Activated CD8-positive, alpha-beta memory T cell treated with anti-CD3 and anti-CD28 coated beads, Interleukin-2, amount 50 U/mL, for 24 hours (primary cell): ENCODE data around the gene FUT2.
"Not testable (repeated sequence)": the region's sequence is repeated elsewhere in the genome, so short reads cannot be mapped to it uniquely, and the experiment has no call there.

ENCODE experiments used
- DNase-seq: peaks from one replicate; pipeline ENCODE4 v3.0.0-alpha.2; 2020; ENCODE audit errors: extremely low read depth

The FUT2 gene

GRCh38 chr19:48695743-48696352, at the start of gene FUT2:
Gene FUT2, plus strand, starts transcription at chr19:48695971. Its CDS starts 6,986 bp downstream, at chr19:48702957.
- DNase-seq, result no peak

- peak; percentile 76 for DNase-seq
Observed at GRCh38 chr19:48646001-48646721, 49.6 kb upstream of the FUT2 start, which contains the start of gene CA11. Gene CA11, minus strand, starts transcription at chr19:48646187. Its CDS starts 555 bp downstream, at chr19:48645632.

GRCh38 chr19:48646722-48647216, 49.0 kb upstream of the FUT2 start:
- no peak for DNase-seq

GRCh38 chr19:48648134-48648533, 47.6 kb upstream of the FUT2 start:
- DNase-seq, result no peak

- no peak for DNase-seq
Observed at GRCh38 chr19:48650974-48651682, 44.6 kb upstream of the FUT2 start.

GRCh38 chr19:48651683-48652048, 44.1 kb upstream of the FUT2 start:
- DNase-seq, result no peak

GRCh38 chr19:48654299-48655059, 41.3 kb upstream of the FUT2 start:
- DNase-seq, result no peak

GRCh38 chr19:48656840-48657474, 38.8 kb upstream of the FUT2 start:
- DNase-seq, result no peak

GRCh38 chr19:48657828-48658227, 37.9 kb upstream of the FUT2 start:
- DNase-seq, result not testable (repeated sequence)

GRCh38 chr19:48658483-48658882, 37.3 kb upstream of the FUT2 start:
- DNase-seq, result no peak

GRCh38 chr19:48659768-48660167, 36.0 kb upstream of the FUT2 start:
- no peak for DNase-seq

GRCh38 chr19:48660852-48661710, 34.7 kb upstream of the FUT2 start:
- DNase-seq, result peak; percentile 63

GRCh38 chr19:48661711-48662090, 34.1 kb upstream of the FUT2 start:
- no peak for DNase-seq

GRCh38 chr19:48663667-48664066, 32.1 kb upstream of the FUT2 start:
- no peak for DNase-seq

- DNase-seq, result no peak
Observed at GRCh38 chr19:48664476-48664875, 31.3 kb upstream of the FUT2 start.

GRCh38 chr19:48665786-48666185, 30.0 kb upstream of the FUT2 start:
- no peak for DNase-seq

GRCh38 chr19:48668332-48668731, 27.4 kb upstream of the FUT2 start:
- no peak for DNase-seq

GRCh38 chr19:48668761-48669160, 27.0 kb upstream of the FUT2 start:
- no peak for DNase-seq

GRCh38 chr19:48669903-48670668, 25.7 kb upstream of the FUT2 start:
- DNase-seq, result no peak
